ENCODE results near the gene S100Z.

DNA sequence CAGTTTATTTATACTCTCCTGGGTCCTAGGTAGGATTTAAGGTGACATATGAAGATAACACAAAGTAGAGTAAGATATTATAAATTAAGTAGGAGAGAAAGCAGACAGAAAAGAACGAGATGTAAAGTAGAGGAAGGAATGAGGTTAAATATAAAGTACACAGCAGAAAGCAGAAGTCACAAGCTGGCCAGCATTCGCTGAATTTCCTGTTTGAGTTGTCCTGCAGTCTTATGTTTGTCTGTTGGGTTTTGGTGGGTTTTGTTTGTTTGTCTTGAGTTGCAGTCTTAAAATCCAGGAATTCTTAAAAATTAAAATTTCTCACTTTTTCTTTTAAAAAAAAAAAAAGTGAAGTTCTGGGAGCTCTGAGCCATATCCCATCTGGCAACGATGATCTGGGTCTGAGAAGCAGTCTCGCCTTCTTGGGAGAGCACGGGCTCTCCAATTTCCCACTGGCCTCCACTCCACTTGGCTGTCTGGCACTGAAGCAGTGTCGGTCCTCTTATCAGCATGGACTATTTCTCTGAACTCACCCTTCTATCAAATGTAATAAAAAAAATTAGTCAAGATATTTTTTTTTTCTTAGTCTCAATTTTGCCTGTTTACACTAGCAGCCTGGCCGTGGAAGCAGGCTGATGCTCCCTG is 2.0 kb downstream of the S100Z start:
- TF ChIP-seq, protein P1, sequence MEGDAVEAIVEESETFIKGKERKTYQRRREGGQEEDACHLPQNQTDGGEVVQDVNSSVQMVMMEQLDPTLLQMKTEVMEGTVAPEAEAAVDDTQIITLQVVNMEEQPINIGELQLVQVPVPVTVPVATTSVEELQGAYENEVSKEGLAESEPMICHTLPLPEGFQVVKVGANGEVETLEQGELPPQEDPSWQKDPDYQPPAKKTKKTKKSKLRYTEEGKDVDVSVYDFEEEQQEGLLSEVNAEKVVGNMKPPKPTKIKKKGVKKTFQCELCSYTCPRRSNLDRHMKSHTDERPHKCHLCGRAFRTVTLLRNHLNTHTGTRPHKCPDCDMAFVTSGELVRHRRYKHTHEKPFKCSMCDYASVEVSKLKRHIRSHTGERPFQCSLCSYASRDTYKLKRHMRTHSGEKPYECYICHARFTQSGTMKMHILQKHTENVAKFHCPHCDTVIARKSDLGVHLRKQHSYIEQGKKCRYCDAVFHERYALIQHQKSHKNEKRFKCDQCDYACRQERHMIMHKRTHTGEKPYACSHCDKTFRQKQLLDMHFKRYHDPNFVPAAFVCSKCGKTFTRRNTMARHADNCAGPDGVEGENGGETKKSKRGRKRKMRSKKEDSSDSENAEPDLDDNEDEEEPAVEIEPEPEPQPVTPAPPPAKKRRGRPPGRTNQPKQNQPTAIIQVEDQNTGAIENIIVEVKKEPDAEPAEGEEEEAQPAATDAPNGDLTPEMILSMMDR (IDR thresholded peaks at IDR 0.05), result no peak
- TF ChIP-seq POLR2A (IDR thresholded peaks at IDR 0.05) (no peak), EP300 (IDR thresholded peaks at IDR 0.05) (no peak)
